Keratinocyte (primary cell): ENCODE measurements around the gene RPS19BP1. TPM values are rescaled to one million over a fixed set of nuclear protein-coding genes. Genes with fewer than 3 reads are reported as not detected.

Source experiments
- DNase-seq: peaks from one replicate; pipeline ENCODE4 v3.0.0-alpha.2; 2011; ENCODE audit warnings: low read depth, missing footprints, low spot score
- FAIRE-seq: peaks from 2 replicates; lab custom pipeline; 2011; peaks lifted over from hg19 to GRCh38; lab: Jason Lieb, UNC
- H2AFZ ChIP-seq: 2 replicates; pipeline ENCODE4 v1.6.0; 2012; ENCODE audit warnings: low read length, control low read depth, inconsistent platforms; ENCODE audit not compliant: control insufficient read depth
- H3K27ac ChIP-seq: 2 replicates; pipeline ENCODE4 v1.5.1; 2011; ENCODE audit warnings: low read length; ENCODE audit not compliant: control insufficient read depth, insufficient read depth
- H3K27me3 ChIP-seq: 3 replicates; pipeline ENCODE4 v1.6.0; 2011; ENCODE audit warnings: low read length; ENCODE audit not compliant: control insufficient read depth, insufficient read depth; ENCODE audit errors: extremely low read depth
- H3K36me3 ChIP-seq, 2 experiments: 2 replicates in 1 of 2; 3 replicates in 1 of 2; pipeline ENCODE4 v1.5.1; 2011; ENCODE audit warnings: low read length in 2 of 2, mild to moderate bottlenecking in 1 of 2; ENCODE audit not compliant: control insufficient read depth in 2 of 2, insufficient read depth in 2 of 2; ENCODE audit errors: extremely low read depth in 1 of 2
- H3K4me1 ChIP-seq: 3 replicates; pipeline ENCODE4 v1.5.1; 2011; ENCODE audit warnings: low read length; ENCODE audit not compliant: control insufficient read depth, insufficient read depth; ENCODE audit errors: extremely low read depth
- H3K4me2 ChIP-seq: 3 replicates; pipeline ENCODE4 v1.6.0; 2011; ENCODE audit warnings: low read depth, low read length; ENCODE audit not compliant: control insufficient read depth, insufficient read depth; ENCODE audit errors: extremely low read depth
- H3K4me3 ChIP-seq, 3 experiments: fragments of 200-600 bp in 1 of 3; sonication (generic) in 1 of 3; 2 replicates in 2 of 3; 3 replicates in 1 of 3; pipeline ENCODE4 v1.5.1; 2011 to 2016; ENCODE audit warnings: low read length in 3 of 3, mild to moderate bottlenecking in 3 of 3, control low read depth in 2 of 3, inconsistent platforms in 1 of 3, low read depth in 1 of 3, mixed read lengths in 1 of 3, mixed run types in 1 of 3, moderate library complexity in 1 of 3; ENCODE audit not compliant: control insufficient read depth in 2 of 3, insufficient read depth in 2 of 3; ENCODE audit errors: extremely low read depth in 1 of 3
- H3K79me2 ChIP-seq: 2 replicates; pipeline ENCODE4 v1.6.0; 2012; ENCODE audit warnings: low read length; ENCODE audit not compliant: control insufficient read depth, insufficient read depth
- H3K9ac ChIP-seq: 3 replicates; pipeline ENCODE4 v1.6.0; 2011; ENCODE audit warnings: low read length; ENCODE audit not compliant: control insufficient read depth, insufficient read depth; ENCODE audit errors: extremely low read depth
- H3K9me1 ChIP-seq: 3 replicates; pipeline ENCODE4 v1.6.0; 2011; ENCODE audit warnings: low read length; ENCODE audit not compliant: control insufficient read depth, insufficient read depth; ENCODE audit errors: extremely low read depth
- H3K9me3 ChIP-seq: 2 replicates; pipeline ENCODE4 v1.5.1; 2012; ENCODE audit warnings: low read depth, low read length; ENCODE audit not compliant: control insufficient read depth
- H4K20me1 ChIP-seq: 3 replicates; pipeline ENCODE4 v1.6.0; 2011; ENCODE audit warnings: low read length; ENCODE audit not compliant: control insufficient read depth, insufficient read depth; ENCODE audit errors: extremely low read depth
- CTCF ChIP-seq, 3 experiments: IDR thresholded peaks in 1 of 3; conservative IDR thresholded peaks in 1 of 3; optimal IDR thresholded peaks in 1 of 3; 2 replicates in 2 of 3; 3 replicates in 1 of 3; pipeline versions ENCODE3 to v1.5.1; 2011; ENCODE audit warnings: low read length in 3 of 3, mild to moderate bottlenecking in 3 of 3, moderate library complexity in 2 of 3, control low read depth in 1 of 3, inconsistent platforms in 1 of 3; ENCODE audit not compliant: insufficient read depth in 2 of 3; ENCODE audit errors: extremely low read depth in 1 of 3
- EZH2 ChIP-seq: IDR thresholded peaks from one replicate; pipeline ENCODE4 v1.6.1; 2012; ENCODE audit warnings: inconsistent platforms, mild to moderate bottlenecking, low read length, moderate library complexity
- dilution Hi-C: fragments of 300-500 bp; cut with MboI; formaldehyde crosslinking; loops from one replicate; pipeline ENCODE4 v1.7.0; 2020; ENCODE audit warnings: low sequenced_read_pairs; ENCODE audit not compliant: extremely low pct_ligation_motif_present
- polyA plus RNA-seq, 5 experiments: library from polyadenylated mRNA; depleted of rRNA in 3 of 5; stranded (reverse) in 3 of 5; stranded (forward) in 1 of 5; unstranded in 1 of 5; fragments of >200 nt; gene quantifications; 1 replicate in 1 of 5; 2 replicates in 3 of 5; 3 replicates in 1 of 5; pipeline versions ENCODE4 v1.2.1 to v1.2.3, GENCODE V29; 2011 to 2012; ENCODE audit warnings: missing spikeins in 2 of 5, low read depth in 1 of 5, low replicate concordance in 1 of 5

RPS19BP1 gene
- polyA plus RNA-seq, 1 donor (not counting 4 experiments of a cell fraction or from before 2014, with no cell fraction given), result 67.3 TPM

- H4K20me1 ChIP-seq, result no peaks in the 10 kb centered on the region
- H3K4me3 ChIP-seq, result no peak within 1 kb of the TSS
- FAIRE-seq (no peak), DNase-seq (no peak)
- no peak within 1 kb of the TSS for H3K27ac ChIP-seq
- H3K9me3 ChIP-seq, result peaks cover 1% of the 10 kb centered on the region
- H3K4me2 ChIP-seq, result no peak within 1 kb of the TSS
- peaks cover 7% of the 10 kb centered on the region for H3K27me3 ChIP-seq
- no peaks in the 10 kb centered on the region for H3K9me1 ChIP-seq
- H3K36me3 ChIP-seq, result no peaks in the 10 kb centered on the region
- no peaks in the 10 kb centered on the region for H3K79me2 ChIP-seq
- peaks cover 27% of the 10 kb centered on the region for H3K4me1 ChIP-seq
- no peak within 1 kb of the TSS for H2AFZ ChIP-seq
- no peak within 1 kb of the TSS for H3K9ac ChIP-seq
- dilution Hi-C loops, result no loop called here
- TF ChIP-seq EZH2 (no peak), CTCF (optimal IDR thresholded peaks at IDR 0.05 in 1 of 3, IDR thresholded peaks at IDR 0.05 in 1 of 3, conservative IDR thresholded peaks at IDR 0.05 in 1 of 3; ENCODE audit: extremely low read depth in 1 of 3, insufficient read depth in 2 of 3, low read length in 3 of 3) (no peak)
Observed at GRCh38 chr22:39570665-39571064, 38.1 kb upstream of the RPS19BP1 start, which contains the start of gene CACNA1I. TSS of gene CACNA1I (plus strand) at chr22:39570753. CDS start at chr22:39570753, 0 bp downstream.

GRCh38 chr22:39570226-39570625 is 37.7 kb upstream of the RPS19BP1 start:
- dilution Hi-C loops, result no loop called here

More at GRCh38 chr22:39570226-39570625, 37.7 kb upstream of the RPS19BP1 start:
- FAIRE-seq, result no peak
- Histone ChIP-seq H3K4me2 (no peak overlapping the region), H3K27ac (no peak overlapping the region), H3K9me1 (no peaks in the 10 kb centered on the region), H3K4me3 (no peak overlapping the region), H3K9me3 (peaks cover 3% of the 10 kb centered on the region), H3K36me3 (no peaks in the 10 kb centered on the region), H4K20me1 (no peaks in the 10 kb centered on the region), H3K27me3 (peaks cover 7% of the 10 kb centered on the region), H2AFZ (no peak overlapping the region), H3K4me1 (peaks cover 24% of the 10 kb centered on the region), H3K79me2 (no peaks in the 10 kb centered on the region), H3K9ac (no peak overlapping the region)
- TF ChIP-seq EZH2, result no peak
- no peak for TF ChIP-seq CTCF (optimal IDR thresholded peaks at IDR 0.05 in 1 of 3, IDR thresholded peaks at IDR 0.05 in 1 of 3, conservative IDR thresholded peaks at IDR 0.05 in 1 of 3; ENCODE audit: extremely low read depth in 1 of 3, insufficient read depth in 2 of 3, low read length in 3 of 3)
- no peak for DNase-seq
